Measurements from ENCODE around the gene RPP40. TPM values are rescaled to one million over a fixed set of nuclear protein-coding genes. Genes with fewer than 3 reads are reported as not detected.

RPP40 gene
- total RNA-seq, 2 experiments from 2014 or later = 12.2 to 22.7 TPM

Other genes starting within 250 kb of the RPP40 start
- gene CDYL, start 227.6 kb downstream of the RPP40 start, total RNA-seq (2014; rRNA removed; shearing (Covaris generic)) = 33.6 and 51.4 TPM in 2 replicates
- gene CDYL, start 227.6 kb downstream of the RPP40 start, total RNA-seq (2022) = 68.4 and 76.4 TPM in 2 replicates
- 0.10 and 0.13 TPM in 2 replicates for gene PPP1R3G, start 81.3 kb upstream of the RPP40 start, total RNA-seq (2014; rRNA removed; shearing (Covaris generic))
- gene PPP1R3G, start 81.3 kb upstream of the RPP40 start, total RNA-seq (2022) = 0.10 TPM in 1 of 2 replicates, not detected in the other

Data from OCI-LY7 (cell line).